HepG2 (cell line): ENCODE results near the gene AP4M1. TPM values are rescaled to one million over a fixed set of nuclear protein-coding genes. Genes with fewer than 3 reads are reported as not detected.

Experiments
- CREB1 ChIP-seq, 2 experiments: fragments of 450-650 bp in 1 of 2; IDR thresholded peaks; 2 replicates each; pipeline ENCODE4 v1.6.1; 2016 to 2017; ENCODE audit warnings: control low read depth in 1 of 2, mild to moderate bottlenecking in 1 of 2, missing compliant biosample characterization in 1 of 2, missing genetic modification characterization in 1 of 2
- HDAC2 ChIP-seq: sonication (generic); formaldehyde crosslinking; IDR thresholded peaks from 2 replicates; pipeline ENCODE4 v1.4.0; 2020; ENCODE audit warnings: missing genetic modification reagents
- KLF9 ChIP-seq: IDR thresholded peaks from 2 replicates; pipeline ENCODE4 v1.6.1; 2016; ENCODE audit warnings: low read depth
- NFATC3 ChIP-seq: sonication (generic); formaldehyde crosslinking; IDR thresholded peaks from 2 replicates; pipeline ENCODE4 v1.5.1; 2020; ENCODE audit warnings: mild to moderate bottlenecking, missing genetic modification reagents
- NFE2L1 ChIP-seq: sonication (generic); formaldehyde crosslinking; IDR thresholded peaks from 2 replicates; pipeline ENCODE4 v1.4.0; 2020; ENCODE audit warnings: missing genetic modification reagents, mild to moderate bottlenecking, borderline replicate concordance
- ONECUT2 ChIP-seq: sonication (generic); formaldehyde crosslinking; IDR thresholded peaks from 2 replicates; pipeline ENCODE4 v1.4.0; 2020; ENCODE audit warnings: missing genetic modification reagents
- POLR2G ChIP-seq: fragments of 200-400 bp; formaldehyde crosslinking; IDR thresholded peaks from 2 replicates; pipeline ENCODE4 v1.6.1; 2018; ENCODE audit warnings: mild to moderate bottlenecking, low read depth, low read length, moderate library complexity
- SALL1 ChIP-seq: sonication (generic); formaldehyde crosslinking; IDR thresholded peaks from 2 replicates; pipeline ENCODE4 v1.8.0; 2022; ENCODE audit warnings: mild to moderate bottlenecking, missing genetic modification reagents
- SKIL ChIP-seq: sonication (generic); formaldehyde crosslinking; IDR thresholded peaks from 2 replicates; pipeline ENCODE4 v1.8.0; 2022; ENCODE audit warnings: missing genetic modification reagents, mild to moderate bottlenecking, moderate library complexity, borderline replicate concordance
- TFAP4 ChIP-seq: sonication (generic); IDR thresholded peaks from 2 replicates; pipeline ENCODE4 v1.6.1; 2016; ENCODE audit warnings: low read depth, borderline replicate concordance
- ZBTB2 ChIP-seq: sonication (generic); formaldehyde crosslinking; IDR thresholded peaks from 2 replicates; pipeline ENCODE4 v1.8.0; 2022; ENCODE audit warnings: low read depth, missing genetic modification reagents
- ZBTB49 ChIP-seq: sonication (generic); formaldehyde crosslinking; IDR thresholded peaks from 2 replicates; pipeline ENCODE4 v1.4.0; 2020; ENCODE audit warnings: missing genetic modification reagents, borderline replicate concordance
- ZC3H13 ChIP-seq: sonication (generic); formaldehyde crosslinking; IDR thresholded peaks from 2 replicates; pipeline ENCODE4 v1.8.1; 2023; ENCODE audit warnings: mild to moderate bottlenecking, missing genetic modification reagents, moderate library complexity
- ZNF205 ChIP-seq: IDR thresholded peaks from 2 replicates; pipeline ENCODE4 v1.6.1; 2018; ENCODE audit warnings: missing biosample characterization, missing genetic modification reagents
- ZNF543 ChIP-seq: sonication (generic); formaldehyde crosslinking; IDR thresholded peaks from 2 replicates; pipeline ENCODE4 v1.4.0; 2020; ENCODE audit warnings: mild to moderate bottlenecking, missing genetic modification reagents
- polyA plus RNA-seq, 8 experiments: library from polyadenylated mRNA; depleted of rRNA in 3 of 8; stranded (reverse) in 7 of 8; unstranded in 1 of 8; fragments of >200 nt; fragmentation: Illumina TruSeq in 4 of 8; extraction: Trizol in 4 of 8; gene quantifications; 2 replicates each; pipeline versions ENCODE4 v1.2.1 to v1.2.3, GENCODE V29; 2011 to 2016; ENCODE audit warnings: low read depth in 4 of 8, missing spikeins in 1 of 8, mixed read lengths in 1 of 8; ENCODE audit not compliant: insufficient read depth in 1 of 8
- total RNA-seq, 5 experiments: library from RNA; depleted of rRNA; stranded (reverse); fragments of >200 nt; fragmentation: Illumina TruSeq; extraction: Trizol; gene quantifications; 2 replicates each; pipeline ENCODE4 v1.2.3, GENCODE V29; 2016; ENCODE audit warnings: low read depth in 1 of 5
- TF ChIP-seq, protein P1 (sequence below): sonication (generic); formaldehyde crosslinking; IDR thresholded peaks from 2 replicates; pipeline ENCODE4 v1.4.0; 2020; ENCODE audit warnings: missing genetic modification reagents, borderline replicate concordance

Gene AP4M1
- total and polyA plus RNA-seq, 2 of the 13 experiments (the other 11 are each of a cell fraction or from before 2014, with no cell fraction given) = 6.3 to 9.7 TPM

DNA sequence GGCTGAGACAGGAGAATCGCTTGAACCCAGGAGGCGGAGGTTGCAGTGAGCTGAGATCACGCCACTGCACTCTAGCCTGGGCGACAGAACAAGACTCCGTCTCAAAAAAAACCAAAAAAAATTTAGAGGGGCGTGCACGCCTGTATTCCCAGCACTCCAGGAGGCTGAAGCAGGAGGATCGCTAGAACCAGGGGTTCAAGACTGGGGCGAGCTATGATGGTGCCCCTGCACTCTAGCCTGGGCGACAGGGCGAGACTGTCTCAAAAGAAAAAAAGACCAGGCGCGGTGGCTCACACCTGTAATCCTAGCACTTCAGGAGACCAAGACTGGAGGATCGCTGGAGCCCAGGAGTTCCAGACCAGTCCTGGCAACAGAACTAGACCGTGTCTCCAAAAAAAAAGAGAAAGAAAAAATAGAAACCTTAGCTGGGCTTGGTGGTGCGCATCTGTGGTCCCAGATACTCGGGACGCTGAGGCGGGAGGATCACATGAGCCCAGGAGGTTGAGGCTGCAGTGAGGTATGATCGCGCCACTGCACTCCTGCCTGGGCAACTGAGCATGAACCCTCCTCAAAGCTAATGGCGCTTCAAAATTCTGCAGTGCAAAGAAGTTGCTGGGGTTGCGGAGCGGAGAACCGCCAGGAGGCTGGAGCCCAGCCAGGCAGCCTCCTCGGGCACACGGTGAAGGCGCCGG is 24.9 kb downstream of the AP4M1 start (continued):
- TF ChIP-seq TFAP4 = no peak
- TF ChIP-seq KLF9 (CRISPR knock-in tag) = no peak
- TF ChIP-seq NFE2L1 (CRISPR knock-in tag) = no peak
- peak; percentile 65 for TF ChIP-seq SALL1 (CRISPR knock-in tag)
- TF ChIP-seq ZBTB2 (CRISPR knock-in tag) = no peak
- TF ChIP-seq ZNF543 (CRISPR knock-in tag) = no peak
- no peak for TF ChIP-seq NFATC3 (CRISPR knock-in tag)
- no peak for TF ChIP-seq ZC3H13 (CRISPR knock-in tag)
- TF ChIP-seq SKIL (CRISPR knock-in tag) = no peak
- TF ChIP-seq ONECUT2 (CRISPR knock-in tag) = no peak
- TF ChIP-seq, protein P1, sequence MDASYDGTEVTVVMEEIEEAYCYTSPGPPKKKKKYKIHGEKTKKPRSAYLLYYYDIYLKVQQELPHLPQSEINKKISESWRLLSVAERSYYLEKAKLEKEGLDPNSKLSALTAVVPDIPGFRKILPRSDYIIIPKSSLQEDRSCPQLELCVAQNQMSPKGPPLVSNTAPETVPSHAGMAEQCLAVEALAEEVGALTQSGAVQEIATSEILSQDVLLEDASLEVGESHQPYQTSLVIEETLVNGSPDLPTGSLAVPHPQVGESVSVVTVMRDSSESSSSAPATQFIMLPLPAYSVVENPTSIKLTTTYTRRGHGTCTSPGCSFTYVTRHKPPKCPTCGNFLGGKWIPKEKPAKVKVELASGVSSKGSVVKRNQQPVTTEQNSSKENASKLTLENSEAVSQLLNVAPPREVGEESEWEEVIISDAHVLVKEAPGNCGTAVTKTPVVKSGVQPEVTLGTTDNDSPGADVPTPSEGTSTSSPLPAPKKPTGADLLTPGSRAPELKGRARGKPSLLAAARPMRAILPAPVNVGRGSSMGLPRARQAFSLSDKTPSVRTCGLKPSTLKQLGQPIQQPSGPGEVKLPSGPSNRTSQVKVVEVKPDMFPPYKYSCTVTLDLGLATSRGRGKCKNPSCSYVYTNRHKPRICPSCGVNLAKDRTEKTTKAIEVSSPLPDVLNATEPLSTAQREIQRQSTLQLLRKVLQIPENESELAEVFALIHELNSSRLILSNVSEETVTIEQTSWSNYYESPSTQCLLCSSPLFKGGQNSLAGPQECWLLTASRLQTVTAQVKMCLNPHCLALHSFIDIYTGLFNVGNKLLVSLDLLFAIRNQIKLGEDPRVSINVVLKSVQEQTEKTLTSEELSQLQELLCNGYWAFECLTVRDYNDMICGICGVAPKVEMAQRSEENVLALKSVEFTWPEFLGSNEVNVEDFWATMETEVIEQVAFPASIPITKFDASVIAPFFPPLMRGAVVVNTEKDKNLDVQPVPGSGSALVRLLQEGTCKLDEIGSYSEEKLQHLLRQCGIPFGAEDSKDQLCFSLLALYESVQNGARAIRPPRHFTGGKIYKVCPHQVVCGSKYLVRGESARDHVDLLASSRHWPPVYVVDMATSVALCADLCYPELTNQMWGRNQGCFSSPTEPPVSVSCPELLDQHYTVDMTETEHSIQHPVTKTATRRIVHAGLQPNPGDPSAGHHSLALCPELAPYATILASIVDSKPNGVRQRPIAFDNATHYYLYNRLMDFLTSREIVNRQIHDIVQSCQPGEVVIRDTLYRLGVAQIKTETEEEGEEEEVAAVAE (CRISPR knock-in tag) = no peak
- no peak for TF ChIP-seq POLR2G
- TF ChIP-seq CREB1 (IDR thresholded peaks at IDR 0.05) = no peak
- TF ChIP-seq CREB1 (CRISPR knock-in tag; IDR thresholded peaks at IDR 0.05) = no peak
- TF ChIP-seq ZBTB49 = no peak
- TF ChIP-seq ZNF205 (CRISPR knock-in tag) = 0 out of 2 replicates have a peak, but pooled peaks have one; percentile 19
- 0 out of 2 replicates have a peak, but pooled peaks have one; percentile 22 for TF ChIP-seq HDAC2 (CRISPR knock-in tag)
